Astrocyte (in vitro differentiated cells and primary cell): ENCODE data around the gene MRPS11.
"Not testable (repeated sequence)": the region's sequence is repeated elsewhere in the genome, so short reads cannot be mapped to it uniquely, and the experiment has no call there.

Experiments used
- CTCF ChIP-seq: IDR thresholded peaks from 2 replicates; pipeline ENCODE4 v1.5.1; 2011; ENCODE audit warnings: low read depth, mild to moderate bottlenecking, inconsistent platforms, low read length, moderate library complexity; ENCODE audit not compliant: insufficient read depth
- EZH2 ChIP-seq: IDR thresholded peaks from 2 replicates; pipeline ENCODE4 v1.6.1; 2012; ENCODE audit warnings: mild to moderate bottlenecking, low read length, inconsistent platforms; ENCODE audit not compliant: insufficient read depth

- not testable (repeated sequence) for TF ChIP-seq CTCF, EZH2
Measured at GRCh38 chr15:88473661-88474293, 6.3 kb downstream of the MRPS11 start.
